Activated naive CD4-positive, alpha-beta T cell treated with Interleukin-2 at 50 U/mL for 16 hours (primary cell): ENCODE measurements around the gene APOO.

ENCODE experiments used
- DNase-seq: peaks from one replicate; pipeline ENCODE4 v3.0.0-alpha.2; 2020

The APOO gene

GRCh38 chrX:23857935-23858334, 49.8 kb downstream of the APOO start:
- no peak for DNase-seq

GRCh38 chrX:23857363-23857762, 50.4 kb downstream of the APOO start:
- no peak for DNase-seq

GRCh38 chrX:23855569-23855968, 52.2 kb downstream of the APOO start:
- no peak for DNase-seq

GRCh38 chrX:23854945-23855344, 52.8 kb downstream of the APOO start:
- DNase-seq, result no peak

- DNase-seq, result no peak
These were observed 53.6 kb downstream of the APOO start for GRCh38 chrX:23854122-23854521.

- DNase-seq, result no peak
These were observed 56.2 kb downstream of the APOO start for GRCh38 chrX:23851544-23851943.

- DNase-seq, result no peak
These were observed 58.5 kb downstream of the APOO start for GRCh38 chrX:23849241-23849640.

- DNase-seq, result no peak
These were observed 62.4 kb downstream of the APOO start for GRCh38 chrX:23845351-23845817.

GRCh38 chrX:23844502-23845138, 63.1 kb downstream of the APOO start:
- DNase-seq, result no peak

- no peak for DNase-seq
These were observed 65.8 kb downstream of the APOO start for GRCh38 chrX:23841847-23842522.

GRCh38 chrX:23840674-23841073, 67.1 kb downstream of the APOO start:
- no peak for DNase-seq

- DNase-seq, result no peak
These were observed 68.8 kb downstream of the APOO start for GRCh38 chrX:23838953-23839352.

GRCh38 chrX:23832721-23833120, 75.0 kb downstream of the APOO start:
- DNase-seq, result no peak

GRCh38 chrX:23828881-23829280, 78.9 kb downstream of the APOO start:
- DNase-seq, result no peak

- DNase-seq, result no peak
These were observed 81.1 kb downstream of the APOO start for GRCh38 chrX:23826653-23827052.

GRCh38 chrX:23826216-23826615, 81.5 kb downstream of the APOO start:
- no peak for DNase-seq

GRCh38 chrX:23825675-23826074, 82.1 kb downstream of the APOO start:
- DNase-seq, result no peak

- DNase-seq, result no peak
These were observed 84.9 kb downstream of the APOO start for GRCh38 chrX:23822841-23823240.

GRCh38 chrX:23822397-23822796, 85.3 kb downstream of the APOO start:
- no peak for DNase-seq

GRCh38 chrX:23821847-23822246, 85.9 kb downstream of the APOO start:
- DNase-seq, result no peak

GRCh38 chrX:23820235-23820782, 87.4 kb downstream of the APOO start:
- no peak for DNase-seq

GRCh38 chrX:23819385-23820234, 88.1 kb downstream of the APOO start:
- no peak for DNase-seq

- no peak for DNase-seq
These were observed 89.8 kb downstream of the APOO start for GRCh38 chrX:23817979-23818336.

GRCh38 chrX:23816179-23816578, 91.6 kb downstream of the APOO start:
- no peak for DNase-seq
